ENCODE results near the gene TMEFF2.

The TMEFF2 gene

GRCh38 chr2:192148620-192149321, 46.0 kb downstream of the TMEFF2 start:
- DNase-seq (ENCODE audit: low read depth), result no peak
- TF ChIP-seq, protein P1, sequence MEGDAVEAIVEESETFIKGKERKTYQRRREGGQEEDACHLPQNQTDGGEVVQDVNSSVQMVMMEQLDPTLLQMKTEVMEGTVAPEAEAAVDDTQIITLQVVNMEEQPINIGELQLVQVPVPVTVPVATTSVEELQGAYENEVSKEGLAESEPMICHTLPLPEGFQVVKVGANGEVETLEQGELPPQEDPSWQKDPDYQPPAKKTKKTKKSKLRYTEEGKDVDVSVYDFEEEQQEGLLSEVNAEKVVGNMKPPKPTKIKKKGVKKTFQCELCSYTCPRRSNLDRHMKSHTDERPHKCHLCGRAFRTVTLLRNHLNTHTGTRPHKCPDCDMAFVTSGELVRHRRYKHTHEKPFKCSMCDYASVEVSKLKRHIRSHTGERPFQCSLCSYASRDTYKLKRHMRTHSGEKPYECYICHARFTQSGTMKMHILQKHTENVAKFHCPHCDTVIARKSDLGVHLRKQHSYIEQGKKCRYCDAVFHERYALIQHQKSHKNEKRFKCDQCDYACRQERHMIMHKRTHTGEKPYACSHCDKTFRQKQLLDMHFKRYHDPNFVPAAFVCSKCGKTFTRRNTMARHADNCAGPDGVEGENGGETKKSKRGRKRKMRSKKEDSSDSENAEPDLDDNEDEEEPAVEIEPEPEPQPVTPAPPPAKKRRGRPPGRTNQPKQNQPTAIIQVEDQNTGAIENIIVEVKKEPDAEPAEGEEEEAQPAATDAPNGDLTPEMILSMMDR (IDR thresholded peaks at IDR 0.05; ENCODE audit: control insufficient read depth, extremely low read depth, insufficient read depth), result no peak

GRCh38 chr2:192148241-192148619, 46.5 kb downstream of the TMEFF2 start:
- TF ChIP-seq, protein P1 (IDR thresholded peaks at IDR 0.05; ENCODE audit: control insufficient read depth, extremely low read depth, insufficient read depth), result no peak
- DNase-seq (ENCODE audit: low read depth), result no peak
- no peak overlapping the region for H3K4me3 ChIP-seq (ENCODE audit: low read depth, low read length)

More at GRCh38 chr2:192148620-192149321, 46.0 kb downstream of the TMEFF2 start:
- no peak overlapping the region for H3K4me3 ChIP-seq (ENCODE audit: low read depth, low read length)

DNA sequence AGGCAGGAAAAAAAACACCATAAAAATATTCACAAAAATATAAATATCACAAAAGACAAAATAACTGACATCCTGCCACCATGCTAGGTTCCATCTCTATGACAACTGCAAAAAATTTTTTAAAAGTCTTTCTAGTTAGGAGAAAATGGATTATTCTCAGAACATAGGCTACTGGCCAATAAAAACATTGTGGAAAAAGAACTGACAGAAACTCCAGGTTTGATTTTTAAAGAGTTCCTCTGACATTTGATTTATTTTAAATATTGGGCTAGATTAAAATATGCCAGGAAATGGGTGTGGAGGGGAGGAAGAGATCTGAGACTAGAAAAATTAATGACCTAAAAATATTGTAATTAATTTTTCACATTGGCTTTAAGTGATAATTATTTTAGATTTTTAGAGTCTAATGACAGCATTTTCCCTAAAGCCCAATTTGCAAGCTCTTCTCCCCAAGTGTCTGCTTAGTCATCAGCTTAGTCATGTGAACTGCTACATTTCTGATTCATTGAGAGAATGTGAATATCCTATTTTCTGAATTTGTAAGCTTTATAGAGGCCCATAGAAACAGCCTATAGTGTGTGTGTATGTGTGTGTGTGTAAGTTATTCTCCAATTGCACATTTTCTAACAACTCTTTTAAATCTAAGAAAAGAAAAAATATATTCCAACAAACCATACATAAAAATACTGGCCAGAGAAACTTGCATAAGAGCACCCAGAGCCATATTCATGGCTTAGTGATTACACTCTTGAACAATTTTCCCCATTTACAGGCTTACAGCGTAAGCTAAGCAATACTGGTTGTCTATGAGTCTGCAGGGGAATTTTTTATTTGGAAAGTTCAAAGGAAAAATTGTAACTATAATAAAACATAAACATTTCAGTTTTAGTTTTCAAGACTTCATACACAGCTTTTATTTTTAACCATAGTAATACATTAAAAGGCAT, 48.4 kb downstream of the TMEFF2 start:
- DNase-seq (ENCODE audit: low read depth), result no peak
- TF ChIP-seq, protein P1 (IDR thresholded peaks at IDR 0.05; ENCODE audit: control insufficient read depth, extremely low read depth, insufficient read depth), result no peak
- H3K4me3 ChIP-seq (ENCODE audit: low read depth, low read length), result no peak overlapping the region

- TF ChIP-seq, protein P1 (IDR thresholded peaks at IDR 0.05; ENCODE audit: control insufficient read depth, extremely low read depth, insufficient read depth), result no peak
- no peak overlapping the region for H3K4me3 ChIP-seq (ENCODE audit: low read depth, low read length)
- DNase-seq (ENCODE audit: low read depth), result no peak
Observed at GRCh38 chr2:192145496-192145895, 49.2 kb downstream of the TMEFF2 start.

- TF ChIP-seq, protein P1 (IDR thresholded peaks at IDR 0.05; ENCODE audit: control insufficient read depth, extremely low read depth, insufficient read depth), result no peak
- no peak for DNase-seq (ENCODE audit: low read depth)
- no peak overlapping the region for H3K4me3 ChIP-seq (ENCODE audit: low read depth, low read length)
Observed at GRCh38 chr2:192140236-192140839, 54.4 kb downstream of the TMEFF2 start.

DNA sequence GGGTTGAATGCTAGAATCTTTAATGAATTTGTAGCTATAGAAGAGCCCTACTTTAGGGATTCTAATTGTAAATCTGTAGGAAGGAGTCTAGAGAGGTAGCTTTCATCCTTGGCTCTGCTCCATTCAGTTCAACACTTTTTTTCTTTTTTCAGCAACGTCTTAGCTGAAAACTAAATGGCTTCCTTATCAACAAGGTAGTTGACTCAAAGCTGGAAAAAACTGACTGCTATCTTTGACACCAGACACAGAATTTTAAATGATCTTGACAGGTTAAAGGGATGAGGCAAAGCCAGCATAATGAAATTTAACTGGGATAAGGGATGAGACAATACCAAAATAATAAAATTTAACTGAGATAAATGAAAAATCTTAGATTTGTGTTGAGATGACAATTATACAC, 54.9 kb downstream of the TMEFF2 start:
- DNase-seq (ENCODE audit: low read depth), result no peak
- H3K4me3 ChIP-seq (ENCODE audit: low read depth, low read length), result no peak overlapping the region
- TF ChIP-seq, protein P1 (IDR thresholded peaks at IDR 0.05; ENCODE audit: control insufficient read depth, extremely low read depth, insufficient read depth), result no peak
